Activated CD8-positive, alpha-beta T cell treated with anti-CD3 and anti-CD28 coated beads for 36 hours (primary cell): ENCODE results near the gene MYO5B. TPM values are rescaled to one million over a fixed set of nuclear protein-coding genes. Genes with fewer than 3 reads are reported as not detected.

ENCODE experiments used
- ATAC-seq: fragments of 200-7000 bp; cut with Tn5 transposase; one replicate; pipeline ENCODE4 v1.10.0; 2021; ENCODE audit warnings: mild to moderate bottlenecking, moderate library complexity
- CTCF ChIA-PET: fragments of 350-600 bp; sonication (Branson Sonifier 250); formaldehyde crosslinking; loops from one replicate; lab custom pipeline; 2021; ENCODE audit warnings: antibody characterized with exemption; lab: Charles Lee
- POLR2A ChIA-PET: fragments of 350-600 bp; sonication (Branson Sonifier 250); formaldehyde crosslinking; loops from one replicate; lab custom pipeline; 2021; ENCODE audit warnings: antibody characterized with exemption; lab: Charles Lee
- DNase-seq: peaks from one replicate; pipeline ENCODE4 v3.0.0-alpha.2; 2020
- H3K27ac Mint-ChIP-seq: one replicate; pipeline ENCODE4 v1.8.0; 2021; ENCODE audit warnings: mild to moderate bottlenecking, mixed read lengths
- H3K27me3 Mint-ChIP-seq: one replicate; pipeline ENCODE4 v1.8.0; 2021; ENCODE audit warnings: mixed read lengths
- H3K36me3 Mint-ChIP-seq: one replicate; pipeline ENCODE4 v1.8.0; 2021; ENCODE audit warnings: low read depth, mixed read lengths
- H3K4me1 Mint-ChIP-seq: one replicate; pipeline ENCODE4 v1.8.0; 2021; ENCODE audit warnings: low read depth, mixed read lengths
- H3K4me3 Mint-ChIP-seq: one replicate; pipeline ENCODE4 v1.8.0; 2021; ENCODE audit warnings: mild to moderate bottlenecking, moderate library complexity, mixed read lengths
- H3K9me3 Mint-ChIP-seq: one replicate; pipeline ENCODE4 v1.8.0; 2021; ENCODE audit warnings: mixed read lengths
- CTCF ChIP-seq: fragments of 200-600 bp; IDR thresholded peaks from one replicate; pipeline ENCODE4 v1.8.0; 2022; ENCODE audit warnings: antibody characterized with exemption, mild to moderate bottlenecking
- intact Hi-C: fragments of 100-400 bp; cut with micrococcal nuclease; formaldehyde crosslinking; loops from one replicate; pipeline ENCODE4 v1.10.0; 2022
- total RNA-seq, 2 experiments: library from RNA; stranded (reverse); gene quantifications; one replicate each; pipeline ENCODE4 v1.2.3, GENCODE V29; 2021

MYO5B gene
- total RNA-seq, 2 experiments from 2014 or later = 0.09 TPM; not detected in 1

GRCh38 chr18:49819823-49820671, 374.9 kb downstream of the MYO5B start:
- peaks cover 25% of the 10 kb centered on the region for H3K36me3 Mint-ChIP-seq
- DNase-seq = peak; percentile 60
- no peaks in the 10 kb centered on the region for H3K27me3 Mint-ChIP-seq
- peak overlapping the region; percentile 93 for H3K27ac Mint-ChIP-seq
- H3K4me1 Mint-ChIP-seq = peaks cover 63% of the 10 kb centered on the region
- ChIA-PET CTCF (interaction anchor here (1.0 to 5.4 kb wide), 3 partner anchors 10 to 39 kb away, joined by 3 to 21 read pairs (median 4); no protein-coding TSS in a partner anchor), POLR2A (interaction anchor here (0.6 to 1.1 kb wide), 4 partner anchors 11 to 332 kb away, joined by 3 to 6 read pairs (median 3); no protein-coding TSS in a partner anchor)
- peak overlapping the region; percentile 27 for H3K4me3 Mint-ChIP-seq
- intact Hi-C loops = loop anchor here (5.0 kb wide), 1 partner anchor 328 kb away; the partner anchor contains the start of gene RPL17
- ATAC-seq = peak; percentile 75
- TF ChIP-seq CTCF = no peak
- no peaks in the 10 kb centered on the region for H3K9me3 Mint-ChIP-seq

- peak; percentile 22 for DNase-seq
- ATAC-seq = peak; percentile 5
- Mint-ChIP-seq H3K4me1 (peaks cover 66% of the 10 kb centered on the region), H3K4me3 (peak overlapping the region; percentile 27), H3K27ac (peak overlapping the region; percentile 93), H3K27me3 (no peaks in the 10 kb centered on the region), H3K9me3 (no peaks in the 10 kb centered on the region), H3K36me3 (peaks cover 22% of the 10 kb centered on the region)
- intact Hi-C loops = loop anchor here (5.0 kb wide), 1 partner anchor 327 kb away; the partner anchor contains the start of gene RPL17
- CTCF ChIA-PET = interaction anchor here (1.0 to 5.4 kb wide), 3 partner anchors 9 to 40 kb away, joined by 3 to 21 read pairs (median 4); no protein-coding TSS in a partner anchor
- POLR2A ChIA-PET = interaction anchor here (1.1 kb wide), 1 partner anchor 331 kb away, joined by 3 read pairs; no protein-coding TSS in a partner anchor
- TF ChIP-seq CTCF = no peak
These were observed 375.8 kb downstream of the MYO5B start for GRCh38 chr18:49819071-49819662.

GRCh38 chr18:49817947-49818346, 377.0 kb downstream of the MYO5B start:
- POLR2A ChIA-PET = no interaction called here
- CTCF ChIA-PET = interaction anchor here (5.4 kb wide), 1 partner anchor 41 kb away, joined by 21 read pairs; no protein-coding TSS in a partner anchor
- no peaks in the 10 kb centered on the region for H3K27me3 Mint-ChIP-seq
- no peak for DNase-seq
- H3K36me3 Mint-ChIP-seq = peaks cover 22% of the 10 kb centered on the region
- no peak for ATAC-seq
- TF ChIP-seq CTCF = no peak
- H3K27ac Mint-ChIP-seq = no peak overlapping the region
- intact Hi-C loops = loop anchor here (5.0 kb wide), 1 partner anchor 326 kb away; the partner anchor contains the start of gene RPL17
- H3K4me3 Mint-ChIP-seq = no peak overlapping the region
- no peaks in the 10 kb centered on the region for H3K9me3 Mint-ChIP-seq
- H3K4me1 Mint-ChIP-seq = peaks cover 64% of the 10 kb centered on the region

- no peaks in the 10 kb centered on the region for H3K9me3 Mint-ChIP-seq
- CTCF ChIA-PET = interaction anchor here (5.4 kb wide), 1 partner anchor 43 kb away, joined by 21 read pairs; no protein-coding TSS in a partner anchor
- DNase-seq = no peak
- H3K27ac Mint-ChIP-seq = no peak overlapping the region
- POLR2A ChIA-PET = no interaction called here
- H3K36me3 Mint-ChIP-seq = peaks cover 29% of the 10 kb centered on the region
- no peak overlapping the region for H3K4me3 Mint-ChIP-seq
- intact Hi-C loops = loop anchor here (5.0 kb wide), 1 partner anchor 324 kb away; the partner anchor contains the start of gene RPL17
- H3K4me1 Mint-ChIP-seq = peaks cover 66% of the 10 kb centered on the region
- no peaks in the 10 kb centered on the region for H3K27me3 Mint-ChIP-seq
- ATAC-seq = no peak
- no peak for TF ChIP-seq CTCF
These were observed 379.0 kb downstream of the MYO5B start for GRCh38 chr18:49815927-49816326.
